Measurements from ENCODE around the gene SIK3. TPM values are rescaled to one million over a fixed set of nuclear protein-coding genes. Genes with fewer than 3 reads are reported as not detected.
A peak's percentile ranks its signal among the peaks of the same experiment; 100 is the strongest.

The SIK3 gene
- total RNA-seq, 1 donor from 2014 or later: 24.4 TPM

DNA sequence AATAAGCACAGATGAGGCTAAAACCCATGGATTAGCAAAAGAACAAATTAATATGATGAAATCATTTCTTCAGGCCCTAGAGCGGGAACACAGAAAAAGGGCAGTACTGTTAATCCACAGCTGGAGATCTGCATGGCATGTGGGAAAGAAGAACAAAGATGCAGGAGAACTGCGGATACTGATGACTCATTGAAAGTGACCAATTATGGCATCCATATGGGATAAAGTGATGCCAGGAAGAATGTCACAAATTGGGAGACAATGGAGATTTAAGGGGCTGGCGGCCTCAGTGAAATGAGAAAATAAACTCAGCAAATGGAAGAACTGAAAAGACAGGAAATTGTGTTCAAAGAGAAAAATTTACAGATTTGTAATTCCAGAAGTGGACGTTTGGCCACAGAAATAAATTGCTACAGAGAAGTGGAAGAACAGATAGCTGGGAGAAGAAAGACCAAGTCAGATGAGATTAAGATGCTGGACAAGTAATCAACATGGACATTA, 39.4 kb downstream of the SIK3 start:
- no peak overlapping the region for H3K4me3 ChIP-seq
- peaks cover 27% of the 10 kb centered on the region for H3K4me1 Mint-ChIP-seq
- H3K79me2 ChIP-seq (ENCODE audit: low read depth): peaks cover 99% of the 10 kb centered on the region
- peaks cover 2% of the 10 kb centered on the region for H3K36me3 Mint-ChIP-seq
- H3K27ac Mint-ChIP-seq: no peak overlapping the region
- peak; percentile 54 for DNase-seq (ENCODE audit: low spot score)
- H2AFZ ChIP-seq (replicated peaks): no peak overlapping the region
- no peaks in the 10 kb centered on the region for H3K27me3 Mint-ChIP-seq (ENCODE audit: insufficient read depth, low read depth)
- H3K9ac ChIP-seq: no peak overlapping the region
- H3K4me3 Mint-ChIP-seq: no peak overlapping the region
- peaks cover 9% of the 10 kb centered on the region for H3F3A ChIP-seq (ENCODE audit: low read depth)
- H3K9me3 ChIP-seq (ENCODE audit: low read depth): no peaks in the 10 kb centered on the region
- no peaks in the 10 kb centered on the region for H3K36me3 ChIP-seq
- H3K4me2 ChIP-seq: peak overlapping the region; percentile 9
- no peak for TF ChIP-seq EZH2 (IDR thresholded peaks at IDR 0.05)
- no peak for TF ChIP-seq CTCF (IDR thresholded peaks at IDR 0.05)
- TF ChIP-seq EZH2phosphoT487 (IDR thresholded peaks at IDR 0.05): no peak
- H4K20me1 ChIP-seq (ENCODE audit: low read depth): peaks cover 56% of the 10 kb centered on the region
- H3K27me3 ChIP-seq: no peaks in the 10 kb centered on the region
- H3K4me1 ChIP-seq: peaks cover 13% of the 10 kb centered on the region
- peak overlapping the region; percentile 55 for H3K27ac ChIP-seq
- H3K9me3 Mint-ChIP-seq: no peaks in the 10 kb centered on the region

DNA sequence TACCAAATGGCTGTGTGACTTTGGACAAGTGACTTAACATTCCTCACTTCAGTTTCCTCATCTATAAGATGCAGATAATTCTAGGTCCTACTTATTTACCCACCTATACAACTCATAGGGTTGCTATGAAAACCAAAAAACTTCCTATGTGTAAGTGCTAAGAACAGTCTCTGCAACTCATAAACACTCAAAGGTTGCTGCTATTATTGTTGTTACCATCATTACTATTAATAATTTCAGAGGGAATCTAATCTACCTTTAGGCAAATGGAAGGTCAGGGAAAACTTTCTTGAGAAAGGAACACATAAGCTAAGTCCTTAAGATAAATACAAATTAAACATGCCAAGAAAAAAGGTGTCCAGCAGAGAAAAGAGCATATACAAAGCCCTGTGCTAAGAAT, 40.5 kb downstream of the SIK3 start:
- Histone ChIP-seq H2AFZ (replicated peaks) (no peak overlapping the region), H3K27ac (no peak overlapping the region), H3K27me3 (no peaks in the 10 kb centered on the region), H3F3A (ENCODE audit: low read depth) (peaks cover 12% of the 10 kb centered on the region), H3K9me3 (ENCODE audit: low read depth) (no peaks in the 10 kb centered on the region), H3K79me2 (ENCODE audit: low read depth) (peaks cover 99% of the 10 kb centered on the region), H3K4me1 (peaks cover 18% of the 10 kb centered on the region), H4K20me1 (ENCODE audit: low read depth) (peaks cover 57% of the 10 kb centered on the region), H3K36me3 (no peaks in the 10 kb centered on the region), H3K4me2 (no peak overlapping the region), H3K4me3 (no peak overlapping the region), H3K9ac (no peak overlapping the region)
- Mint-ChIP-seq H3K4me1 (peaks cover 24% of the 10 kb centered on the region), H3K36me3 (peaks cover 2% of the 10 kb centered on the region), H3K4me3 (no peak overlapping the region), H3K9me3 (no peaks in the 10 kb centered on the region), H3K27ac (no peak overlapping the region), H3K27me3 (ENCODE audit: insufficient read depth, low read depth) (no peaks in the 10 kb centered on the region)
- TF ChIP-seq EZH2phosphoT487 (IDR thresholded peaks at IDR 0.05): no peak
- no peak for TF ChIP-seq CTCF (IDR thresholded peaks at IDR 0.05)
- TF ChIP-seq EZH2 (IDR thresholded peaks at IDR 0.05): no peak
- DNase-seq (ENCODE audit: low spot score): no peak

DNA sequence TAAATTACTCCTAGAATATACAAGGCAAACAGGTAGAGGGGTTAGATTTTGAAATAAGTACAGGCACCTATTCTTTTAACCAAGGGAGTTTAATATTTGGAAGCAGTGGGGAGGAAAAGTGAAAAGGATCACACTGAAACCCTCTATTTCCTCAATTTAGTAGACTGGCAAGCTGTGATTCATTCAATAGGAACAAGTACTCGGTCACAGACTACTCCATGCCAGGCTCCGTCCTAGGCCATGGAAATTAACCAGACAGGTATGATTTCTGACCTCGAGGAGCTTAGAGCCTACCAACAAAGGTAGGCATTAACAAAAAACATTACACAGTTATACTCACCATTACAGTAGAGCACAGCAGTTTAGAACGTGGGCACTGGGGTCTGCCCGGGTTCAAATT, 40.9 kb downstream of the SIK3 start:
- Histone ChIP-seq H3K4me3 (no peak overlapping the region), H3K36me3 (no peaks in the 10 kb centered on the region), H3F3A (ENCODE audit: low read depth) (peaks cover 16% of the 10 kb centered on the region), H3K9ac (no peak overlapping the region), H4K20me1 (ENCODE audit: low read depth) (peaks cover 59% of the 10 kb centered on the region), H3K79me2 (ENCODE audit: low read depth) (peaks cover 99% of the 10 kb centered on the region), H3K27me3 (no peaks in the 10 kb centered on the region), H3K4me2 (no peak overlapping the region), H3K4me1 (peaks cover 22% of the 10 kb centered on the region), H3K27ac (no peak overlapping the region), H2AFZ (replicated peaks) (no peak overlapping the region), H3K9me3 (ENCODE audit: low read depth) (no peaks in the 10 kb centered on the region)
- Mint-ChIP-seq H3K9me3 (no peaks in the 10 kb centered on the region), H3K27ac (peak overlapping the region; percentile 55), H3K27me3 (ENCODE audit: insufficient read depth, low read depth) (no peaks in the 10 kb centered on the region), H3K4me3 (no peak overlapping the region), H3K4me1 (peaks cover 28% of the 10 kb centered on the region), H3K36me3 (peaks cover 2% of the 10 kb centered on the region)
- TF ChIP-seq EZH2 (IDR thresholded peaks at IDR 0.05): no peak
- no peak for TF ChIP-seq CTCF (IDR thresholded peaks at IDR 0.05)
- no peak for TF ChIP-seq EZH2phosphoT487 (IDR thresholded peaks at IDR 0.05)
- DNase-seq (ENCODE audit: low spot score): no peak

Measured in neural progenitor cell (in vitro differentiated cells).